ENCODE measurements around the gene C8A.

C8A gene

DNA sequence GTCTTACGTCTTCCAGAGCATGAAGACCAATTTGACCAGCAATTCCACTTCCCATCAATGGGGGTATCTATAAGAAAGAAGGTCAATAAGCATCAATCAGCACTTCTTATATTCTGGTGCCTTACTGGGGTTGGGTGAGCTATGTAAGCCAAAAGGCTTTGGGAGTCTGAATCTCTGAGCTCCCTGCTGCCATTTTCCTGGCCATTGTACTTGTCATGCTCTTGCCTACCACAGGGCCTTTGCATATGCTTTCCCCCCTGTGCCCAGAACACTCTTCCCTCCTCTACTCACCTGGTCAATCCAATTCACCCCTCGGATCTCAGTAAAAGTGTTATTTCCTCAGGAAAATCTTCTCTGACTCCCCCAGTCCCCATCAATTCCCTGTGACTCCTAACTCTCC, 74.9 kb downstream of the C8A start:
- no peak for DNase-seq

DNA sequence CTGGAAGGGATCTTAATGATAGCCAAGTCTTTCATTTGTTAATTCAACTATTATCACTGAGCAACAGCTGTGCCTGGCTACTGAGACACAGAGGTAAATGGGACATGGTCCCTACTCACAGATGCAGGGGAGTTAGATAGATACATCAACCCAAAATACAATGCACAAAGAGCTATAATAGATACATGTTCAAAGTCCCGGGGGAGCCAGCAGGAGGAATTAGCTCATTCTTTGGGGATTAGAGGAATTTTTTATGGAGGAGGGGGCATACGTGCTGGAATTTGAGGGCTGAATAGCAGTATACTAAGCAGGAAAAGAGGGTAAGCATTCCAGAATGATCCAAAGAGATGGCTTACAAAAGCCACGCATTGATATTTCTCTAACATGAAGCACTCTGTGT, 76.6 kb downstream of the C8A start:
- DNase-seq: no peak

GRCh38 chr1:56931686-56932085, 77.1 kb downstream of the C8A start:
- no peak for DNase-seq

DNA sequence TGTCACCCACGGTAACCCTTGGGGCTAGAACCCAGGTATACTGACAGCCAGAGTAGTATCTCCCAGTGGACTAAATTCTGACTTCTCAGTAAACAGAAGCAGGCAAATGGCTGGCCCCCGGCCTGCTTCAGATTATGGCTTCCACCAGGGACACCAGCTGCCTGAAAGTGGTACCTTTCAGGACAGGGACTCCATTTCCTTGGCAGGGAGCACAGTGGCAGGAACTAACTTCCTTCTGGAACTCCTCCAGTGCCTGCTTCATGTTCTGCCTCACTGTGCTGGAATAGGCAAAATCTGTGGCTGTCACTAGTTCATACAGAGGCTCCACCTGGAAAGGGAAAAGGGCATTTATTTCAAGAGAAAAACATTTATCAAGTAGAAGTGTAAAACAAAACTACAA, 78.6 kb downstream of the C8A start:
- DNase-seq: no peak

GRCh38 chr1:56933606-56934005, 79.0 kb downstream of the C8A start:
- DNase-seq: no peak

- DNase-seq: no peak
These were observed 79.9 kb downstream of the C8A start for GRCh38 chr1:56934430-56935060.

DNA sequence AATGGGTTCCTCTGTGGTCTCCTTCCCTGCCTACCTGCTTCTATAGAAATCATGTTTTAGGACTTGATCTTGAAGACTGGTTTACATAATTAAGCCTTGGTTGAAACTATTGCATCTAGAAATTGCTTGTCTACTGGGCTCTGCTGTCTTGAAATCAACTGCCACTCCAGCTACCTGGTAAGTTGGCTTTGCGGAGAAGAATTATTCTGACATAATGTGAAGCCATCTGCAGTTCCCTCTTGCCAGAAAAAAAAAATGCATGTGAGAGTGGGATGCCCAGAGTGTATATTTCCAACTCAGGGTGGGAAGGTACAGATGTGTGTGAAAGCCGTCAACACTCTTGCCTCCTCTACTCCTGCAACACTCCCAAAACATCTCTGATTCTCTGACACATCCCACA, 84.0 kb downstream of the C8A start:
- no peak for DNase-seq

GRCh38 chr1:56939209-56939608, 84.6 kb downstream of the C8A start:
- DNase-seq: no peak

GRCh38 chr1:56940039-56940438, 85.4 kb downstream of the C8A start:
- DNase-seq: no peak

DNA sequence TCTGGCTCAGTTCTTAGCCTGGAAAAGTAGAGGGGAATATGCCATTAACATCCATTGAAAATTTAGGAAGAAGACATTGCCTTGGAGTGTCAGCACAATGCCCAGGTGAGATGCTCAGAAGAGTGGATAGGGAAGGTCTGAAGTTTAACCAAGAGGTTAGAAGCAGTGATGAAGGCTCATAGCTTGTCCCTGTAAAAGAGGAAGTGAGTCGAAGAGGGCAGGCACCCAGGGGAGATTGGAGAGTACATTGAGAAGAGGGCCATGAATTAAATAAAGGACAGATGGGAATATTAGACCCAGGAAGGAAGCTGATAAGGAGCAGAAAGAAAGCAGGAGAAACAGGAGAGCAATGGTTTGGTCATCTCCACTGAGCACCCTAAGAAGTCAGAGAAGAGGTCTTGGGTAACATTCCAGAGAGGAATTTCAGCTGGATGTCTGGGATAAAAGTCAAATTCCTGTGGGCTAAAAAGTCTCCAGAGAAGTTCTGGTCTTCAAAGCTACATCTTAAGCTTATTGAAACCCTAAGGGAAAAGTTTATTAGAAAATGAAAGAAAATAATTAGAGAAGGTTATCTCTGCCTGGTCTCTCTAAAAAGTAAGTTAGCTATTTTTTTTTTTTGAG, 93.9 kb downstream of the C8A start:
- no peak for DNase-seq

GRCh38 chr1:56952501-56952900, 97.9 kb downstream of the C8A start:
- no peak for DNase-seq

GRCh38 chr1:56953386-56953785, 98.8 kb downstream of the C8A start:
- DNase-seq: no peak

- no peak for DNase-seq
These were observed 100.1 kb downstream of the C8A start for GRCh38 chr1:56954664-56955063.

DNA sequence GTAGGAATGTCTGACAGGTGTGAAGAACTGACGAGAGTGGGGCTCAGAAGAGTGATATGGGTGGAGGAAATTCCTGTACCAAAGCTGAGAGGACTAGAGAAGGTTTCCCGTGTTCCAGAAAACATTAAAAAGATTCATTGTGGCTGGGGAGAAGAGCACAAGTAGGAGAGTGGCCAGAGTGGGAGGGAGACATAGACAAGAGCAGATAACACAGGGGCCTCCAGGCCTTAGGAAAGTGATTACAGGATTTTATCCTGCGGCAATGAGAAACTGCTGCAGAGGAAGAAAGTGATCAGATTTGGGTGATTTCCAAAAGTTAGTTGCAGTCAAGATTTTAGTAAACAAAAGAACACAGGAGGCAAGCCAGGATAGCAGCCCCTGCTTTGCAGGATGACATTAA, 103.3 kb downstream of the C8A start:
- DNase-seq: no peak

DNA sequence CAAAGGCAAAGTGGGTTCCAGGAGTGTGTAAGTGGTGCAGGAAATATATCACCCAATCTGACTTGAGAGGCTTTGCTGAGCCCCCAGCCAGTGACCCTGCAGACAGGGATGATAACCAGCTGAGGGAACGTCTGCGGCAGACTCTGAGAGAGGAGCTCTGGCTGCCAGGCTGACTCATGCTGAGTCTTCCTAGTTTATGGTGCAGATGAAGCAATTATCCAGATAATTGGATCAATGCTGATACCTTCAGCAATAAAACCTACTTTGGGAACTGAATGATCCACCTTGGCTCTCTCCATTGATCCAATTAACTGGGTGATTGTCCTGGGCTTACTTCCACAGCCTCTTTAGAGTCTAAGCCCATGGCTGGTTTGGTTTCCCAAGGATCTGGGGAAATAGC, 103.9 kb downstream of the C8A start:
- DNase-seq: no peak

DNA sequence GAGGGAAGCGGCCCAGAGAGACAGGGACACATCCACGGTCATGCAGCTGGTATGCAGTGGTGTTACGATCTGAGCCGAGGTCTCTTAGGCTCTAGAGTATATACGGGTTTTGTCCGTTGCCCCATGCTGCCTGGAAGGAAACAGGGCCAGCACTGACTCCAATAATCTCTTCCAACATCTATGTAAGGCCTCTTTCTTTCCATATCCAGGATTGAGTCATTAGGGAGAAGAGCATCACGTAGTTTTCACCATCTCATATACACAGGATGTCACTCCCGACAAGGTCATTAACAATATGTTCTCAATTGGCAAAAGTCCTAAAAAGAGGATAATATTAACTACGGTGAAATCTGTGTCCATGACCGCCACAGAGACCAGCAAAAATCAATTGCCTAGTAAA, 106.8 kb downstream of the C8A start:
- no peak for DNase-seq

- DNase-seq: no peak
These were observed 109.1 kb downstream of the C8A start for GRCh38 chr1:56963667-56964066.

- DNase-seq: no peak
These were observed 109.9 kb downstream of the C8A start for GRCh38 chr1:56964349-56965017.

DNA sequence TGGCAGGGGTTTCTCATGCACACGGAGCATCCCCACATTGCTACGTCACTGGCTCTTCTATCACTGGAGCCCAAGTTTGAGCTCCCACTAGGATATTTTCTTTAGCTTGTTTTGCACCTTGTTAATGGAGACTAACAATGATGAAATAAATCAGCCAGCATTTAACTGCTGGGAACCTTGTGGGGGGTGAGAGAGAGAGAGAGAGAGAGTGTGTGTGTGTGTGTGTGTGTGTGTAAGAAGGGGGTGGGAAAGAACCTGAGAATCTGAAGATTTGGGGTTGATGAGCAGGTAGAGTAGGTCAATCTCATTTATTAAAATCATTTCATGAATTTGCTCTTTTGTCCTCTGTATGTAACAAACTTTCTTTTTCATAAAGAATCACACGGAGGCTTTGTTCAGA, 110.6 kb downstream of the C8A start:
- DNase-seq: no peak

DNA sequence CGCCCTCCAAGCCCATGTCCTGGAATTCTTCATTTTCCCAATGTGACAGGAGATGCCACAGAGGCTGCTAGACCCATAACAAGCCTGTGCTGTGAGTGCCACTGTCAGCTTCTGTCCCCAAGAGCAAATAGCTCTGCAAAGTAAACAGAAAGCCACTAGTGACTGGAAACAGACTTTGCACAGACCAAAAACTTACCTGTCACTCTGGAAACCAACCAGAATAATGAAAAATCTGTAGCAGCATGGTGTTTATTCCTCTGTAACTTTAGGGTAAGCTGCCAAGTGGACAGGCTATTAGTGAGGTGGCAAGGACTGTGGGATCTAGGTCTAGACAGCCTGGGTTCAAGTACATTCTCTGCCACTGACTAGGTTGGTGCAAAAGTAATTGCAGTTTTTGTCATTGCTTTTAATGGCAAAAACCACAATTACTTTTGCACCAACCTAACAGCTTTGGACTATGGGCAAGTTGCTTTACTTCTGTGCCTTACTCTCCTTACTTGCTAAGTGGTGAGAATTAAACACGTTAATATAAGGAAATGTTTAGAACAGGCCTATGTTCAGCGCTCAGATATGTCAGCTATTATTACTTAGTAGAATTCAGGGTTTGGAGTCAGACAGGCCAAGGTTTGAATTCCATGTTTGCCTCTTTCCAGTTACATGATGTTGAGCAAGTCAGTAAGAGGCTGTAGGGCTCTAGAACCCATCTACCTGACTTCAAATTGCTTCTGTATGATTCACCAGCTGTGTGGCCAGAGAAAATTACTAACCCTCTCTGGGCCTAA, 111.5 kb downstream of the C8A start, which contains the start of gene C8B:
Gene C8B (minus strand): TSS at position 100 of the 782 bp plus-strand sequence. CDS start 67 bp downstream, at position 33.
- DNase-seq: no peak

GRCh38 chr1:56966698-56966999, 112.1 kb downstream of the C8A start:
- no peak for DNase-seq

DNA sequence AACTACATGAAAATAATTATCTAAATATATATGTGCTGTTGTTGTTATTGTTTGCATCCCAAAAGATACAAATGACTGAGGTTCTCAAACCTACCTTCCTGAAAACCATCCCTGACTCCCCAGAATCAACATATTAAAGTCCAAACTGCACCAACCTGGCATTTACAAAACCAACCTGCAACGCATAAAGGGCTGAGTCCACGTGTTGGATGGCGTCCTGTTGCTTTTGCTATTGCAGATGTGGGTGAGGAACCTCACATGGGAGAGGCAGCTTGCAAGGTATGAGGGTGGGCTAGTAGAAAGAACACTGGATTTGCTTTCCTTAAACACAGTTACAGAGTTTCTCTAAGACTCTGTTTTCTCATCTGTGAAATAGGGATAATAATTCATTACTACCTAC, 112.8 kb downstream of the C8A start:
- DNase-seq: no peak

Measured in activated CD4-positive, alpha-beta T cell treated with anti-CD3 and anti-CD28 coated beads, Interleukin-2, amount 50 U/mL, for 1 hour (primary cell).